Neural crest cell (in vitro differentiated cells): ENCODE results near the gene KCTD17. TPM values are rescaled to one million over a fixed set of nuclear protein-coding genes. Genes with fewer than 3 reads are reported as not detected.

ENCODE experiments used
- DNase-seq: peaks from one replicate; pipeline ENCODE4 v3.0.0; 2021; ENCODE audit warnings: low read depth, mixed read lengths, low spot score
- H3K27ac Mint-ChIP-seq: one replicate; pipeline ENCODE4 v1.8.0; 2021; ENCODE audit warnings: mild to moderate bottlenecking, mixed read lengths; ENCODE audit not compliant: unreplicated experiment
- H3K27me3 Mint-ChIP-seq: 2 replicates; pipeline ENCODE4 v1.8.0; 2021; ENCODE audit warnings: low read depth, mild to moderate bottlenecking, mixed read lengths
- H3K36me3 Mint-ChIP-seq: 2 replicates; pipeline ENCODE4 v1.8.0; 2021; ENCODE audit warnings: low read depth, mild to moderate bottlenecking, mixed read lengths
- H3K4me1 Mint-ChIP-seq: 2 replicates; pipeline ENCODE4 v1.8.0; 2021; ENCODE audit warnings: mixed read lengths
- H3K4me3 Mint-ChIP-seq: one replicate; pipeline ENCODE4 v1.8.0; 2021; ENCODE audit warnings: mild to moderate bottlenecking, mixed read lengths
- H3K9me3 Mint-ChIP-seq: 2 replicates; pipeline ENCODE4 v1.8.0; 2021; ENCODE audit warnings: mixed read lengths
- CTCF ChIP-seq: fragments of 200-600 bp; sonication (generic); conservative IDR thresholded peaks from 2 replicates; pipeline ENCODE4 v1.5.0; 2021; ENCODE audit warnings: antibody characterized with exemption, mild to moderate bottlenecking
- total RNA-seq: library from RNA; stranded (reverse); gene quantifications from 2 replicates; pipeline ENCODE4 v1.2.1, GENCODE V29; 2021

Gene KCTD17
- total RNA-seq, 1 donor from 2014 or later = 95.8 TPM

GRCh38 chr22:37088108-37088605 lies 36.6 kb downstream of the KCTD17 start:
- no peak for DNase-seq
- Mint-ChIP-seq H3K36me3 (no peaks in the 10 kb centered on the region), H3K27me3 (peaks cover 15% of the 10 kb centered on the region), H3K27ac (no peak overlapping the region), H3K4me1 (peaks cover 4% of the 10 kb centered on the region), H3K4me3 (no peak overlapping the region), H3K9me3 (no peaks in the 10 kb centered on the region)
- TF ChIP-seq CTCF = no peak

GRCh38 chr22:37088750-37089408 lies 37.3 kb downstream of the KCTD17 start:
- H3K27ac Mint-ChIP-seq = no peak overlapping the region
- TF ChIP-seq CTCF = no peak
- H3K36me3 Mint-ChIP-seq = no peaks in the 10 kb centered on the region
- H3K4me1 Mint-ChIP-seq = peaks cover 4% of the 10 kb centered on the region
- peaks cover 13% of the 10 kb centered on the region for H3K27me3 Mint-ChIP-seq
- DNase-seq = no peak
- no peaks in the 10 kb centered on the region for H3K9me3 Mint-ChIP-seq
- no peak overlapping the region for H3K4me3 Mint-ChIP-seq

GRCh38 chr22:37089434-37089833 lies 37.9 kb downstream of the KCTD17 start:
- H3K4me3 Mint-ChIP-seq = no peak overlapping the region
- peaks cover 4% of the 10 kb centered on the region for H3K4me1 Mint-ChIP-seq
- H3K9me3 Mint-ChIP-seq = no peaks in the 10 kb centered on the region
- H3K27me3 Mint-ChIP-seq = peaks cover 17% of the 10 kb centered on the region
- no peak overlapping the region for H3K27ac Mint-ChIP-seq
- no peaks in the 10 kb centered on the region for H3K36me3 Mint-ChIP-seq
- no peak for TF ChIP-seq CTCF
- no peak for DNase-seq

- H3K27ac Mint-ChIP-seq = no peak overlapping the region
- peaks cover 4% of the 10 kb centered on the region for H3K4me1 Mint-ChIP-seq
- H3K9me3 Mint-ChIP-seq = no peaks in the 10 kb centered on the region
- H3K4me3 Mint-ChIP-seq = no peak overlapping the region
- TF ChIP-seq CTCF = no peak
- DNase-seq = no peak
- no peaks in the 10 kb centered on the region for H3K36me3 Mint-ChIP-seq
- peaks cover 29% of the 10 kb centered on the region for H3K27me3 Mint-ChIP-seq
Observed at GRCh38 chr22:37090920-37091695, 39.6 kb downstream of the KCTD17 start.

- peaks cover 4% of the 10 kb centered on the region for H3K4me1 Mint-ChIP-seq
- peaks cover 38% of the 10 kb centered on the region for H3K27me3 Mint-ChIP-seq
- no peaks in the 10 kb centered on the region for H3K36me3 Mint-ChIP-seq
- no peak for TF ChIP-seq CTCF
- no peak overlapping the region for H3K4me3 Mint-ChIP-seq
- DNase-seq = no peak
- H3K27ac Mint-ChIP-seq = no peak overlapping the region
- H3K9me3 Mint-ChIP-seq = no peaks in the 10 kb centered on the region
Observed at GRCh38 chr22:37091994-37092393, 40.5 kb downstream of the KCTD17 start.
